Lower lobe of right lung (tissue), 2 donors: Measurements from ENCODE around the gene TSHR. TPM values are rescaled to one million over a fixed set of nuclear protein-coding genes. Genes with fewer than 3 reads are reported as not detected.

Experiments used
- ATAC-seq, 2 donors: fragments of 200-7000 bp; cut with Tn5 transposase; one replicate each; pipeline ENCODE4 v1.9.1; 2020 to 2022; ENCODE audit warnings: mild to moderate bottlenecking in 2 of 2, moderate library complexity in 2 of 2
- DNase-seq: peaks from one replicate; pipeline ENCODE4 v3.0.0-alpha.2; 2020
- H3K27ac ChIP-seq: fragments of 200-600 bp; one replicate; pipeline ENCODE4 v1.8.0; 2022
- H3K27me3 ChIP-seq: fragments of 200-600 bp; one replicate; pipeline ENCODE4 v1.8.0; 2022; ENCODE audit warnings: low read depth
- H3K36me3 ChIP-seq: fragments of 200-600 bp; one replicate; pipeline ENCODE4 v1.8.0; 2022; ENCODE audit warnings: mild to moderate bottlenecking
- H3K4me1 ChIP-seq: fragments of 200-600 bp; one replicate; pipeline ENCODE4 v1.8.0; 2022
- H3K4me3 ChIP-seq: fragments of 200-600 bp; one replicate; pipeline ENCODE4 v1.8.0; 2022; ENCODE audit warnings: mild to moderate bottlenecking
- H3K9me3 ChIP-seq: fragments of 200-600 bp; one replicate; pipeline ENCODE4 v1.8.0; 2022
- CTCF ChIP-seq: fragments of 200-600 bp; IDR thresholded peaks from one replicate; pipeline ENCODE4 v1.8.0; 2022; ENCODE audit warnings: antibody characterized with exemption, mild to moderate bottlenecking
- intact Hi-C: fragments of 100-400 bp; cut with DNase I; formaldehyde crosslinking; loops from one replicate; pipeline ENCODE4 v1.11.0; 2022
- total RNA-seq: library from RNA; stranded (reverse); fragmentation: NEBNext Ultra II Directional; extraction: Animal tissue kit (Norgen Biotek cat#: 25700); gene quantifications from one replicate; pipeline ENCODE4 v1.2.1, GENCODE V29; 2021
- donor health status: DM: no; HTN: yes; CAD: no; lungs with severe emphysema.

TSHR gene
- total RNA-seq, 1 donor from 2014 or later = not detected

- H3K4me1 ChIP-seq = no peaks in the 10 kb centered on the region
- H3K4me3 ChIP-seq = no peak overlapping the region
- intact Hi-C loops = no loop called here
- DNase-seq (no peak), ATAC-seq (no peak)
- H3K27ac ChIP-seq = no peak overlapping the region
- no peaks in the 10 kb centered on the region for H3K27me3 ChIP-seq
- no peaks in the 10 kb centered on the region for H3K36me3 ChIP-seq
- no peak for TF ChIP-seq CTCF
- no peaks in the 10 kb centered on the region for H3K9me3 ChIP-seq
Measured at GRCh38 chr14:80977221-80977620, 21.8 kb downstream of the TSHR start.

- no peak for ATAC-seq
- Histone ChIP-seq H3K4me3 (no peak overlapping the region), H3K27ac (no peak overlapping the region), H3K27me3 (no peaks in the 10 kb centered on the region), H3K4me1 (no peaks in the 10 kb centered on the region), H3K36me3 (no peaks in the 10 kb centered on the region), H3K9me3 (no peaks in the 10 kb centered on the region)
- intact Hi-C loops = no loop called here
- no peak for TF ChIP-seq CTCF
- DNase-seq = no peak
Measured at GRCh38 chr14:80978403-80978802, 23.0 kb downstream of the TSHR start.

- intact Hi-C loops = no loop called here
- TF ChIP-seq CTCF = no peak
- Histone ChIP-seq H3K4me3 (no peak overlapping the region), H3K27ac (no peak overlapping the region), H3K4me1 (no peaks in the 10 kb centered on the region), H3K9me3 (no peaks in the 10 kb centered on the region), H3K27me3 (no peaks in the 10 kb centered on the region), H3K36me3 (no peaks in the 10 kb centered on the region)
- no peak for DNase-seq
- no peak for ATAC-seq
Measured at GRCh38 chr14:80979951-80980350, 24.5 kb downstream of the TSHR start.

- H3K27me3 ChIP-seq = no peaks in the 10 kb centered on the region
- no peaks in the 10 kb centered on the region for H3K9me3 ChIP-seq
- intact Hi-C loops = no loop called here
- ATAC-seq (no peak), DNase-seq (no peak)
- H3K27ac ChIP-seq = no peak overlapping the region
- H3K4me1 ChIP-seq = no peaks in the 10 kb centered on the region
- no peak for TF ChIP-seq CTCF
- no peaks in the 10 kb centered on the region for H3K36me3 ChIP-seq
- H3K4me3 ChIP-seq = no peak overlapping the region
Measured at GRCh38 chr14:80981156-80981555, 25.7 kb downstream of the TSHR start.

- TF ChIP-seq CTCF = no peak
- Histone ChIP-seq H3K4me1 (no peaks in the 10 kb centered on the region), H3K36me3 (no peaks in the 10 kb centered on the region), H3K9me3 (no peaks in the 10 kb centered on the region), H3K4me3 (no peak overlapping the region), H3K27me3 (no peaks in the 10 kb centered on the region), H3K27ac (no peak overlapping the region)
- intact Hi-C loops = no loop called here
- no peak for DNase-seq
- no peak for ATAC-seq
Measured at GRCh38 chr14:80981673-80982072, 26.3 kb downstream of the TSHR start.

GRCh38 chr14:80982711-80983110 is 27.3 kb downstream of the TSHR start:
- Histone ChIP-seq H3K36me3 (no peaks in the 10 kb centered on the region), H3K27ac (no peak overlapping the region), H3K27me3 (no peaks in the 10 kb centered on the region), H3K4me1 (no peaks in the 10 kb centered on the region), H3K9me3 (no peaks in the 10 kb centered on the region), H3K4me3 (no peak overlapping the region)
- TF ChIP-seq CTCF = no peak
- intact Hi-C loops = no loop called here
- DNase-seq = no peak
- no peak for ATAC-seq
